ENCODE results near the gene PPP3R1.

PPP3R1 gene

DNA sequence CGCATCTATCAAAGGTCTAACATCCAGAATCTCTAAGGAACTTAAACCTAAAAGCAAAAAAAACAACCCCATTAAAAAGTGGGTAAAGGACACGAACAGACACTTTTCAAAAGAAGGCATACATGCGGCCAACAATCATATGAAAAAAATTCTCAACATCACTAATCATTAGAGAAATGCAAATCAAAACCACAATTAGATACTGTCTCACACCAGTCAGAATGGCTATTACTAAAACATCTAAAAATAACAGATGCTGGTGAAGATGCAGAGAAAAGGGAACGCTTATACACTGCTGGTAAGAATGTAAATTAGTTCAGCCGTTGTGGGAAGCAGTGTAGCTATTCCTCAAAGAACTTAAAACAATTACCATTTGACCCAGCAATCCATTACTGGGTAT lies 38.0 kb downstream of the PPP3R1 start:
- Histone ChIP-seq H3K4me3 (ENCODE audit: low read length) (no peak overlapping the region), H3K9me3 (ENCODE audit: low read length) (peaks cover 2% of the 10 kb centered on the region), H3K4me1 (ENCODE audit: insufficient read depth, low read length) (peaks cover 4% of the 10 kb centered on the region), H2AFZ (ENCODE audit: low read depth, low read length) (no peak overlapping the region), H3K27me3 (ENCODE audit: insufficient read depth, low read length) (no peaks in the 10 kb centered on the region), H3K36me3 (ENCODE audit: insufficient read depth, low read length) (peaks cover 25% of the 10 kb centered on the region)

- Histone ChIP-seq H3K36me3 (ENCODE audit: insufficient read depth, low read length) (peaks cover 7% of the 10 kb centered on the region), H2AFZ (ENCODE audit: low read depth, low read length) (no peak overlapping the region), H3K9me3 (ENCODE audit: low read length) (no peaks in the 10 kb centered on the region), H3K4me3 (ENCODE audit: low read length) (no peak overlapping the region), H3K4me1 (ENCODE audit: insufficient read depth, low read length) (peaks cover 4% of the 10 kb centered on the region), H3K27me3 (ENCODE audit: insufficient read depth, low read length) (no peaks in the 10 kb centered on the region)
Observed at GRCh38 chr2:68206793-68207192, 45.5 kb downstream of the PPP3R1 start.

GRCh38 chr2:68203587-68203986 lies 48.7 kb downstream of the PPP3R1 start:
- H3K4me1 ChIP-seq (ENCODE audit: insufficient read depth, low read length): no peaks in the 10 kb centered on the region
- H3K36me3 ChIP-seq (ENCODE audit: insufficient read depth, low read length): peaks cover 7% of the 10 kb centered on the region
- H2AFZ ChIP-seq (ENCODE audit: low read depth, low read length): no peak overlapping the region
- no peak overlapping the region for H3K4me3 ChIP-seq (ENCODE audit: low read length)
- no peaks in the 10 kb centered on the region for H3K9me3 ChIP-seq (ENCODE audit: low read length)
- H3K27me3 ChIP-seq (ENCODE audit: insufficient read depth, low read length): no peaks in the 10 kb centered on the region

DNA sequence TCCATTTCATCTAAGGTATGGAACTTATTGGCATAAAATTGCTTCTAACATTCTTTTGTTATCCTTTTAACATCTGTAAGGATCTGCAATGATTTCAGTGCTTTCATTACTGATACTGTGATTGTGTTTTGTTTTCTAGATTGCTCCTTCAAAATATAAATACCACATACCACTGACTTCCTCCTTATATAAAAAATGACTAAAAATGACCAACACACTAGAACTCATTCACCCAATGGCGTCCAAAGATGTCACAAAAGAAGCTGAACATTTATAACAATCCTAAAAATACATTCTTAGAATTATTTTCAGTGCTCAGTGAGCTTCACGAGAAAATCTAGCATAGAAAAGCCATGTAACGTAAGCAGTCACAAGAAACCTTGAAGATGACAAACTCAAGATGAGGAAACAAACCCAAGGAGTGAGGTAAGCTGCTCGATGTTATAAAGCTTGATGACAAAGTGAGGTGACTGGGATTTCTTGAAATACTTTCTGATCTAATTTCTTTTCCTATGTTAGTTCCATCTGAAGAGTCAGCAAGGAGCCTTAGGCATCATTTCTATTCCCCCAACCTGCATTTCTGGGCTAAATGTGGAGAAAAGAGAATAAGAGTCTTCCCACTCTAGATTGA lies 52.1 kb downstream of the PPP3R1 start:
- no peaks in the 10 kb centered on the region for H3K27me3 ChIP-seq (ENCODE audit: insufficient read depth, low read length)
- no peaks in the 10 kb centered on the region for H3K36me3 ChIP-seq (ENCODE audit: insufficient read depth, low read length)
- H3K4me3 ChIP-seq (ENCODE audit: low read length): no peak overlapping the region
- H3K4me1 ChIP-seq (ENCODE audit: insufficient read depth, low read length): no peaks in the 10 kb centered on the region
- H2AFZ ChIP-seq (ENCODE audit: low read depth, low read length): no peak overlapping the region
- no peaks in the 10 kb centered on the region for H3K9me3 ChIP-seq (ENCODE audit: low read length)

GRCh38 chr2:68196120-68196716 lies 56.1 kb downstream of the PPP3R1 start:
- no peaks in the 10 kb centered on the region for H3K9me3 ChIP-seq (ENCODE audit: low read length)
- H3K4me1 ChIP-seq (ENCODE audit: insufficient read depth, low read length): no peaks in the 10 kb centered on the region
- H3K27me3 ChIP-seq (ENCODE audit: insufficient read depth, low read length): no peaks in the 10 kb centered on the region
- H2AFZ ChIP-seq (ENCODE audit: low read depth, low read length): no peak overlapping the region
- H3K4me3 ChIP-seq (ENCODE audit: low read length): no peak overlapping the region
- no peaks in the 10 kb centered on the region for H3K36me3 ChIP-seq (ENCODE audit: insufficient read depth, low read length)

- Histone ChIP-seq H3K4me1 (ENCODE audit: insufficient read depth, low read length) (no peaks in the 10 kb centered on the region), H3K9me3 (ENCODE audit: low read length) (no peaks in the 10 kb centered on the region), H3K4me3 (ENCODE audit: low read length) (no peak overlapping the region), H3K27me3 (ENCODE audit: insufficient read depth, low read length) (no peaks in the 10 kb centered on the region), H2AFZ (ENCODE audit: low read depth, low read length) (no peak overlapping the region), H3K36me3 (ENCODE audit: insufficient read depth, low read length) (no peaks in the 10 kb centered on the region)
Observed at GRCh38 chr2:68195096-68195495, 57.2 kb downstream of the PPP3R1 start.

DNA sequence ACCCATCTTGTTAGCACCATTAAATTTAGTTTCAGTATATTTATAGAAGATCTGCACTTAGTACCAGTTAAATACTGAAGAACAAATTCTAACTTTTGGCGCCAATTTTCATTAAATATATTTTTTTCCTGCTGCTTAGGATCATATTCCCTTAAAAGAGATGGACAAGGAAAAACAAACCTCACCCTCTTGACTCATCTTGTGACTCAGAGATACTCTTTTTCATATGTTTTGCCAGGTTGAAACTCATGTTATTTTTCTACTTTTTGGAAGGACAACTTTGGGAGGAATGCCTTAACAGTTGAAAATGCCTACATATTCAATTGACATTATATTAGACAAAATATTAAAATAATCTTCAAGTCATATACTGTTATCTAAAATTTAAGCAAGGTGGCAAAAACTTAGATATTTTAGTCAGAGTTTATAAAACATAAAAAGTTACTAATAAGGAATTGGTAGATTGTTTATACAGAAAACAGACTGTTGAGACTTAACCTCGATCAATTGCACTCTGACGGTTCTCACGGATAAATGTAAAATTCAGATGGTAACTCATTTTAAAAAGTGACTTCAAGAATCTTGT lies 58.5 kb downstream of the PPP3R1 start:
- Histone ChIP-seq H2AFZ (ENCODE audit: low read depth, low read length) (no peak overlapping the region), H3K27me3 (ENCODE audit: insufficient read depth, low read length) (no peaks in the 10 kb centered on the region), H3K36me3 (ENCODE audit: insufficient read depth, low read length) (no peaks in the 10 kb centered on the region), H3K9me3 (ENCODE audit: low read length) (no peaks in the 10 kb centered on the region), H3K4me1 (ENCODE audit: insufficient read depth, low read length) (no peaks in the 10 kb centered on the region), H3K4me3 (ENCODE audit: low read length) (no peak overlapping the region)

GRCh38 chr2:68193144-68193543 lies 59.2 kb downstream of the PPP3R1 start:
- Histone ChIP-seq H2AFZ (ENCODE audit: low read depth, low read length) (no peak overlapping the region), H3K4me1 (ENCODE audit: insufficient read depth, low read length) (no peaks in the 10 kb centered on the region), H3K4me3 (ENCODE audit: low read length) (no peak overlapping the region), H3K27me3 (ENCODE audit: insufficient read depth, low read length) (no peaks in the 10 kb centered on the region), H3K36me3 (ENCODE audit: insufficient read depth, low read length) (no peaks in the 10 kb centered on the region), H3K9me3 (ENCODE audit: low read length) (no peaks in the 10 kb centered on the region)

- Histone ChIP-seq H3K9me3 (ENCODE audit: low read length) (no peaks in the 10 kb centered on the region), H2AFZ (ENCODE audit: low read depth, low read length) (no peak overlapping the region), H3K4me3 (ENCODE audit: low read length) (no peak overlapping the region), H3K4me1 (ENCODE audit: insufficient read depth, low read length) (no peaks in the 10 kb centered on the region), H3K27me3 (ENCODE audit: insufficient read depth, low read length) (no peaks in the 10 kb centered on the region), H3K36me3 (ENCODE audit: insufficient read depth, low read length) (peaks cover 6% of the 10 kb centered on the region)
Observed at GRCh38 chr2:68190991-68191731, 61.2 kb downstream of the PPP3R1 start.

DNA sequence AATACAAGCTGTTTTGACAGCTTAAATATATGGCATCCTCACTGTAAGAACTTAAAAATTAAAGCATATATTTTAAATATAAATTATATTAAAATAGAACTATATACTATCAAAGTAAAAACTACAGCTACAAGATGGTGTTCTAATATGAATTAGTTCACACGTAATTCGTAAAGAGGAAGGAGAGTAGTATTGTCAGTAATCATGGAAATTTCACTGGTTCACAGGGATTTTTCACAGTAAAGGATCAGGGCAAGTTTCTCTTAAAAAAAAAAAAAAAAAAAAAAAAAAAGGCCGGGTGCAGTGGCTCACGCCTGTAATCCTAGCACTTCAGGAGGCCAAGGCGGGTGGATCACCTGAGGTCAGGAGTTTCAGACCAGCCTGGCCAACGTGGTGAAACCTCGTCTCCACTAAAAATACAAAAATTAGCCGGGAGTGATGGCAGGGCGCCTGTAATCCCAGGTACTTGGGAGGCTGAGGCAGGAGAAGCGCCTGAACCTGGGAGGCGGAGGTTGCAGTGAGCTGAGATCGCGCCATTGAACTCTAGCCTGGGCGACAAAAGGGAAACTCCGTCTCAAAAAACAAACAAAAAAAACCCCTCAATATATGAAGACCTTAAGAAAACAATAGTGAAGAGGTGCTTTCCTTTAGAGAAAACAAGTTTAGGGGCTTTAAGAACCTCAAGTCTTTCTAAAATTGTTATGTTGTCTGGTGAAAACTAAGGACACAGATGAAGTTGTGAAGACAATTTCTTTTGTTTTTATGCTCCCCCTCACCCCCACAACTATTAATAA lies 62.1 kb downstream of the PPP3R1 start:
- Histone ChIP-seq H2AFZ (ENCODE audit: low read depth, low read length) (no peak overlapping the region), H3K36me3 (ENCODE audit: insufficient read depth, low read length) (peaks cover 10% of the 10 kb centered on the region), H3K4me1 (ENCODE audit: insufficient read depth, low read length) (no peaks in the 10 kb centered on the region), H3K27me3 (ENCODE audit: insufficient read depth, low read length) (no peaks in the 10 kb centered on the region), H3K4me3 (ENCODE audit: low read length) (no peak overlapping the region), H3K9me3 (ENCODE audit: low read length) (no peaks in the 10 kb centered on the region)

DNA sequence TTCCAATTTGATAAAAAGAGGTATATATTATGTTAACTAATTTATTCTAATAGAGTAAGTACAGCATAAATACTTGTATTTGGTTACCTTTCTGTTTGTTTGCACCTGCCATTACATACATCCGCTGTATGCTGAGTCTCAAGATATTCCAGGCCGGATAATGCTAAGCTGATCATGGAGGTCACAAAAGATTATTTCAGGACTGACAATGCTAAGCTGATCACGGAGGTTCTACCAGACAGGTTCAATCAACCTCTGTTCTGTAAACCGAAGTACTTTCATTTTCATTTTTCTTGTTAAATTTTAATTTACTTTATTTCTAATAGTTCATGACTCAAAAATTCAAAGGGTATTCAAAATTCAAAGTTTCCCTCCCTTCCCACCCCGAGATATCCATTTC lies 63.5 kb downstream of the PPP3R1 start:
- no peak overlapping the region for H3K4me3 ChIP-seq (ENCODE audit: low read length)
- no peaks in the 10 kb centered on the region for H3K27me3 ChIP-seq (ENCODE audit: insufficient read depth, low read length)
- H3K9me3 ChIP-seq (ENCODE audit: low read length): no peaks in the 10 kb centered on the region
- peaks cover 16% of the 10 kb centered on the region for H3K36me3 ChIP-seq (ENCODE audit: insufficient read depth, low read length)
- no peaks in the 10 kb centered on the region for H3K4me1 ChIP-seq (ENCODE audit: insufficient read depth, low read length)
- no peak overlapping the region for H2AFZ ChIP-seq (ENCODE audit: low read depth, low read length)

DNA sequence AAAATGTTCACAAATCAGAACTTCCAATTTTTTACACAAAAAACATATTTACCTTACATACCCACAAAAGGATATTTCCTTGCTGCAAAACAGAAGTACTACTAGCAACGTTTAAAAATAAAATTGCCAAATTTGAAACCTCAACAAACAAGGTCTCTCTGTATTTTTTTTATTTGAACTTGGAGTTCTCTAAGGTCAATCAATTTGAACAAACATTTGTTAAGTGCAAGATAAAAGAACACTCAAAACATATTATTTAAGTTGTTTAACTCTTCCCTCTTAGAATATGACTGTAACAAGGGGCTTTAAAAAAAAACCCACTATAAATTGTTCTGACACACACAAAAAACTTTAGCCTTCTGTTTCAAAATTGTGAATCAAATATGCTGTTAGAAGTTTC lies 65.0 kb downstream of the PPP3R1 start:
- Histone ChIP-seq H3K4me1 (ENCODE audit: insufficient read depth, low read length) (no peaks in the 10 kb centered on the region), H2AFZ (ENCODE audit: low read depth, low read length) (no peak overlapping the region), H3K9me3 (ENCODE audit: low read length) (no peaks in the 10 kb centered on the region), H3K36me3 (ENCODE audit: insufficient read depth, low read length) (peaks cover 23% of the 10 kb centered on the region), H3K27me3 (ENCODE audit: insufficient read depth, low read length) (no peaks in the 10 kb centered on the region), H3K4me3 (ENCODE audit: low read length) (no peak overlapping the region)

Measured in neuron (in vitro differentiated cells).